Lower leg skin (tissue), 4 donors: ENCODE results near the gene CNNM2. TPM values are rescaled to one million over a fixed set of nuclear protein-coding genes. Genes with fewer than 3 reads are reported as not detected.

ENCODE experiments used
- DNase-seq, 2 donors: peaks; one replicate each; pipeline ENCODE4 v3.0.0-alpha.2; 2019; ENCODE audit warnings: low spot score in 2 of 2
- H3K4me3 ChIP-seq: fragments of 200-600 bp; sonication (generic); 2 replicates; pipeline ENCODE4 v1.5.1; 2017; ENCODE audit warnings: mild to moderate bottlenecking, low read depth; ENCODE audit not compliant: poor library complexity, severe bottlenecking
- POLR2A ChIP-seq, 2 donors: fragments of 450-650 bp; IDR thresholded peaks; one replicate each; pipeline ENCODE4 v1.6.1; 2016 to 2017; ENCODE audit warnings: antibody characterized with exemption in 2 of 2, mild to moderate bottlenecking in 1 of 2, moderate library complexity in 1 of 2
- WGBS, 2 donors: methylation state at CpG; one replicate each; pipeline ENCODE4 v1.1.5; 2018; 5-methylcytosine and 5-hydroxymethylcytosine counted together
- intact Hi-C: fragments of 100-400 bp; cut with DNase I; formaldehyde crosslinking; loops from one replicate; pipeline ENCODE4 v1.15.0; 2023; ENCODE audit warnings: low total_unique reads
- total RNA-seq, 4 donors: library from RNA; depleted of rRNA; stranded (reverse); fragments of >200 nt; gene quantifications; one replicate each; pipeline ENCODE4 v1.1.0, GENCODE V29; 2016
- TF ChIP-seq, protein P1 (sequence below), 3 donors: fragments of 450-650 bp; IDR thresholded peaks; one replicate each; pipeline ENCODE4 v1.5.1; 2016; ENCODE audit warnings: antibody characterized with exemption in 3 of 3, mild to moderate bottlenecking in 3 of 3, moderate library complexity in 2 of 3

CNNM2 gene
- total RNA-seq, 4 donors from 2014 or later, result 9.6 to 21.9 (median 14.5) TPM

DNA sequence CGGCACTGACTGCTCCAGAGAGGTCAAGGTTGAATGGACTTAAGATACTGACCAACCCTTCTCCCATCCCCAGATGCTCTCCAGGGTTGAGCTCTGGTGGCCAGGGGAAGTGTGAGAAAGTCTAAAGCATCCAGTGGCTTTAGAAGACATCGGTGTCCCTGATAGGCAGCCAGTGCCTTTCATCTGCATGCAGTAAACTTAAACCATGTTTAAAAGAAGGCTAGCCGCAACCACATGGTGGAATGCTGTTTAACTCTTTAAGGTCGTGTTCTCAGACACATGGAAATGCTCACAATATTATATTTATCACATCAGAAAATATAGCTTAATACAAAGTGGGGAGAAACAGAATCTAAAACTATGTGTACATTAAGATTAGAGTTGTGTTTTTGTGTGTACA is 137.0 kb downstream of the CNNM2 start:
- TF ChIP-seq, protein P1, sequence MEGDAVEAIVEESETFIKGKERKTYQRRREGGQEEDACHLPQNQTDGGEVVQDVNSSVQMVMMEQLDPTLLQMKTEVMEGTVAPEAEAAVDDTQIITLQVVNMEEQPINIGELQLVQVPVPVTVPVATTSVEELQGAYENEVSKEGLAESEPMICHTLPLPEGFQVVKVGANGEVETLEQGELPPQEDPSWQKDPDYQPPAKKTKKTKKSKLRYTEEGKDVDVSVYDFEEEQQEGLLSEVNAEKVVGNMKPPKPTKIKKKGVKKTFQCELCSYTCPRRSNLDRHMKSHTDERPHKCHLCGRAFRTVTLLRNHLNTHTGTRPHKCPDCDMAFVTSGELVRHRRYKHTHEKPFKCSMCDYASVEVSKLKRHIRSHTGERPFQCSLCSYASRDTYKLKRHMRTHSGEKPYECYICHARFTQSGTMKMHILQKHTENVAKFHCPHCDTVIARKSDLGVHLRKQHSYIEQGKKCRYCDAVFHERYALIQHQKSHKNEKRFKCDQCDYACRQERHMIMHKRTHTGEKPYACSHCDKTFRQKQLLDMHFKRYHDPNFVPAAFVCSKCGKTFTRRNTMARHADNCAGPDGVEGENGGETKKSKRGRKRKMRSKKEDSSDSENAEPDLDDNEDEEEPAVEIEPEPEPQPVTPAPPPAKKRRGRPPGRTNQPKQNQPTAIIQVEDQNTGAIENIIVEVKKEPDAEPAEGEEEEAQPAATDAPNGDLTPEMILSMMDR (IDR thresholded peaks at IDR 0.05), result no peak
- TF ChIP-seq POLR2A (IDR thresholded peaks at IDR 0.05), result no peak
- WGBS, 2 donors, result 63% methylated on average over 4 of the region's 4 CpGs
- DNase-seq, result peak in 1 of 2 donors; percentile 18
- intact Hi-C loops, result no loop called here
- H3K4me3 ChIP-seq, result no peak overlapping the region

DNA sequence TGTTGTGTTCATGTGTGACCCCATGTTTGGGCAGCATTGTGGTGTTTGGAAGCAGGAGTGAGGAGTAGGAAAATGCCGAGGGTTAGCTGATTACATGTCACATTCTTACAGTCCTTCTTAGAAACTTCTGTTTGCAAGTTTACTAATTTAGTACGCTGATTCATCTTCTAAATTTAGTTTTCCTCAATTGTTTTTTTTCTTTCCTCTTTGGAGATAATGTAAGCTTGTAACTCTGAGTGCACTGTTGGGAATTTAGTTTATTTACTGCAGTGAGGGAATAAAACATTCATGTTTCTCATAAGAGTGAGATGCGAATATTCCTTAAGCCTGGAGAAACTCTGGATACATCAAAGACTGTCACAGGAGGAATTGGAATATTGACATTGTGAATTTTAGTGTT is 139.9 kb downstream of the CNNM2 start:
- 81 to 83% methylated on average over 3 of the region's 3 CpGs for WGBS, 2 donors
- DNase-seq, result no peak
- no peak overlapping the region for H3K4me3 ChIP-seq
- TF ChIP-seq, protein P1 (IDR thresholded peaks at IDR 0.05), result no peak
- no peak for TF ChIP-seq POLR2A (IDR thresholded peaks at IDR 0.05)
- intact Hi-C loops, result no loop called here

DNA sequence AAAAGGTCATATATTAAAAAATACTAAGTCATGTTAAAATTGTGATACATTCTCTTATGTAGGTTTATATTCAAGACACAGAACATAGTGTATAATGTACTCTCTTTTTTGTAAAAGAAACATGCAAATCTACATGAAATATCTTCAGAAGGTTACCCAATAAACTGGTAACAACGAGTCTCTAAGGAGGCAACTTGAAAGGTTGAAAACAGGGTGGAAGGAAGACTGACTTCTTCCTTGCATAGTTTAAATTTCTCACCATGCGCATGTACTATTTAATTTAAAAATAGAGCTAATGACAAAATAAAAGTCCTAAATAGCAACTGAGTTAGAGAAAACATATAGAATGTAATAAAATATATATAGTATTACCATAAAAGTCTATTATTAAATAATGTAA is 142.5 kb downstream of the CNNM2 start:
- no peak overlapping the region for H3K4me3 ChIP-seq
- no peak for DNase-seq
- WGBS, 2 donors, result 78 to 82% methylated on average over 2 of the region's 2 CpGs
- intact Hi-C loops, result no loop called here
- TF ChIP-seq, protein P1 (IDR thresholded peaks at IDR 0.05), result no peak
- TF ChIP-seq POLR2A (IDR thresholded peaks at IDR 0.05), result no peak

DNA sequence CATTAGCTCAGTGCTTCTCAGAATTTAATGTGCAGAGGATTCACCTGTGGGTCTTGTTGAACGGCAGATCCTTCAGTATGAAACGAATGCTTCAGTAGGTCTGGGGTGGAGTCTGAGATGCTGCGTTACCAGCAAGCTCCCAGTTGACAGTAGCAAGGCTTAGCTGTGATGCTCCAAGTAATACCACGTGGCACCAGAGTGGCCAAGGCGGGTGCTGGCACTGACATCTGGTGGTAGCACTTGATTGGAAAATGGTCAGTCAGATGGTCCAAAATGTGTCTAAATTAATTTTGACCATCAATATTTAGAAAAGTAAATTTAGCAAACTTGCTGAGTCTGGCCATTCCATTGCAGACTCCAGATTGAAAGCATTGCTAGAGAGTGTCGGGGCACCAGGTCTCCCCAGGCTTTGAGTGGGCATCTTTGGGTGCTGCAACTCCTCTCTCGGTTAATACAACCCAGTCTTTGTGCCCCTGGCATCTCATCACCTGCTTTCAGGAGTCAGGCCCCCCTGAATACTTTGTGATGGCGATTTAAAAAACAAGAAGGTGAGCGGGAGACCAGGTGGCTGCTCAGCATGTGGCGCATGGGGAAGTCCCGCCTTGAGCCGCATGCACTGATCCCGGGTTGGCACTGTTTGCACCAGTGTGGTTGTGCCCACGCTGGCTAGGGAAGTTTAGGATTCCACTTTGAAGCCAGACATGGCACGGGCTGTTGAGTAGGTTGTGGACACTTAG is 144.9 kb downstream of the CNNM2 start:
- 87 to 88% methylated on average over 15 of the region's 15 CpGs for WGBS, 2 donors
- intact Hi-C loops, result no loop called here
- no peak overlapping the region for H3K4me3 ChIP-seq
- no peak for TF ChIP-seq POLR2A (IDR thresholded peaks at IDR 0.05)
- TF ChIP-seq, protein P1 (IDR thresholded peaks at IDR 0.05), result no peak
- DNase-seq, result peak in 1 of 2 donors; percentile 74

DNA sequence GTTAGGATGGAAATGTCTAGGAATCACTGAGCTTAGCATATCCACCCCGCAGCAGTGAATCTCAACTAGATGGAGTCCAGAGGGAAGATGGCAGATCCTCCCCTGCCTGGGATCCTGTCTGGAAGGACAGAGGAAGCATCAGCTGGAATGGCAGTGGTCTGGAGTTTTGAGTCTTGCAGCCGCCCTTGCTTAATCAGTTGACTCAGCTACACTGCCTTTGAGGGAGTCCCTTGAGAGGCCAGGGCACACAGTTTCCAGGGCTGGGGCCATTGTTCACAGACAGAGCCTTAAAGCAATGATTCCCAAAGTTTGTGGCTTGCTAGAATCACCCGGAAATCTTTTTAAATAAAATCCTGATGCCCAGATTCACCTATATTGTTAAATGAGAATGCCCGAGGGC is 146.9 kb downstream of the CNNM2 start:
- intact Hi-C loops, result loop anchor here (5.0 kb wide), 2 partner anchors 148 to 177 kb away; partner anchors contain the start of gene CNNM2
- TF ChIP-seq POLR2A (IDR thresholded peaks at IDR 0.05), result no peak
- TF ChIP-seq, protein P1 (IDR thresholded peaks at IDR 0.05), result no peak
- DNase-seq, result no peak
- 86 to 89% methylated on average over 4 of the region's 4 CpGs for WGBS, 2 donors
- no peak overlapping the region for H3K4me3 ChIP-seq
